Brain microvascular endothelial cell (primary cell): ENCODE results near the gene CPN1.
"Not testable (repeated sequence)": the region's sequence is repeated elsewhere in the genome, so short reads cannot be mapped to it uniquely, and the experiment has no call there.

Experiments used
- DNase-seq: peaks from one replicate; pipeline ENCODE4 v3.0.0-alpha.2; 2020
- H3K27ac ChIP-seq: fragments of 250-450 bp; sonication (Bioruptor Pico); 2 replicates; pipeline ENCODE4 v1.5.1; 2020; ENCODE audit warnings: mild to moderate bottlenecking, moderate library complexity
- H3K27me3 ChIP-seq: fragments of 250-450 bp; sonication (Bioruptor Pico); replicated peaks from 2 replicates; pipeline ENCODE4 v1.5.1; 2020; ENCODE audit warnings: mild to moderate bottlenecking
- H3K36me3 ChIP-seq: fragments of 250-450 bp; sonication (Bioruptor Pico); replicated peaks from 2 replicates; pipeline ENCODE4 v1.5.1; 2020; ENCODE audit warnings: mild to moderate bottlenecking
- H3K4me3 ChIP-seq: 2 replicates; pipeline ENCODE4 v1.5.1; 2011; ENCODE audit warnings: low read depth, mild to moderate bottlenecking, control low read depth, low read length, moderate library complexity
- in situ Hi-C: cut with HindIII; loops from 2 replicates; pipeline ENCODE4 v1.10.0; 2017; ENCODE audit warnings: low sequenced_read_pairs, low pct_ligation_motif_present
- TF ChIP-seq, protein P1 (sequence below): IDR thresholded peaks from 2 replicates; pipeline ENCODE4 v1.5.1; 2011; ENCODE audit warnings: low read depth, mild to moderate bottlenecking, moderate library complexity, low read length, control low read depth, inconsistent platforms; ENCODE audit errors: missing control alignments

CPN1 gene

DNA sequence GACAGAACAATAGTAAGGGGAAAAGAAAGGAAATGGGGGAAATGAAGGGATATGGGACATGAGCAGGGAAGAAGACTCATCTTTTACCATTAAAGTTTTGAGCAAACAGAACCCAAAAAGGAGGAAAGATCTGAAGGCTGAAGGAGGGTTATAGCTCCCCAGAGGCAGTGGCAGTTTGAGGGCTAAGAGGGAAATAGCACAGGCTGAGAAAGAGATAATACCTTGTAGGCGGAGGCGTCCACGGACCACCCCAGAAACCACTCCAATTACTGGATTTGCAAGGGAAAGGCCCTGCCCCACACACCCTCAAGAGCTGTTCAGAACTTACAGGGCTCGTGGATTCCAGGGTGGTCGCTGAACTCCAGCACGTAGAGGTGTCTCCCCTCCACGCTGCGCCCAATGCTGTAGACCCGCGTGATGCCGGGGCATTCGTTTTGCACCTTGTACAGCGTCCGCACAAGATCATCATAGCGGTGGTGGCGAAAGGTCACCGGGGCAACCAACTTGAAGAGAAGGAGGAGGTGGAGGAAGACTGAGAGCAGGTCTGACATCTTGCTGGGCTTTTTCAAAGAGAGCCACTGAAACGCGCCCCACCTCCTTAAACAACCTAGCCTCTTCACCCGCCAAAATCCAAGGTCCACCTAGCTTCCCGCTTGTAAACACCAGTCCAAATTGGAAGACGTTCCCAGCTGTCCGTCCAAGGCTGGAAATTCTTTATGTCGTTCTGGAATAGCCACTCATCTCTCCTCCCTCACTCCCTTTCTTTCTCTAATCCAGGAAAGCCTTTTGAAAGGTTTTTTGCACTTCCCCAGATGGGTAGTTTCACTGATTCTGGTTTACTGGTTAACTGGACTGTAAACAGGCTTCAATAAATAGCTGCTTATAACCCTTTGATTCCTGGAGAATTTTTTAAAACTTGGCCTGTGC lies at the start of gene CPN1:
Gene CPN1, minus strand, starts transcription at position 795 of the 927 bp plus-strand sequence. Its CDS starts 244 bp downstream, at position 551.
- Histone ChIP-seq H3K4me3 (no peak within 1 kb of the TSS), H3K36me3 (no peaks in the 10 kb centered on the region), H3K27ac (no peak within 1 kb of the TSS), H3K27me3 (no peaks in the 10 kb centered on the region)
- TF ChIP-seq, protein P1, sequence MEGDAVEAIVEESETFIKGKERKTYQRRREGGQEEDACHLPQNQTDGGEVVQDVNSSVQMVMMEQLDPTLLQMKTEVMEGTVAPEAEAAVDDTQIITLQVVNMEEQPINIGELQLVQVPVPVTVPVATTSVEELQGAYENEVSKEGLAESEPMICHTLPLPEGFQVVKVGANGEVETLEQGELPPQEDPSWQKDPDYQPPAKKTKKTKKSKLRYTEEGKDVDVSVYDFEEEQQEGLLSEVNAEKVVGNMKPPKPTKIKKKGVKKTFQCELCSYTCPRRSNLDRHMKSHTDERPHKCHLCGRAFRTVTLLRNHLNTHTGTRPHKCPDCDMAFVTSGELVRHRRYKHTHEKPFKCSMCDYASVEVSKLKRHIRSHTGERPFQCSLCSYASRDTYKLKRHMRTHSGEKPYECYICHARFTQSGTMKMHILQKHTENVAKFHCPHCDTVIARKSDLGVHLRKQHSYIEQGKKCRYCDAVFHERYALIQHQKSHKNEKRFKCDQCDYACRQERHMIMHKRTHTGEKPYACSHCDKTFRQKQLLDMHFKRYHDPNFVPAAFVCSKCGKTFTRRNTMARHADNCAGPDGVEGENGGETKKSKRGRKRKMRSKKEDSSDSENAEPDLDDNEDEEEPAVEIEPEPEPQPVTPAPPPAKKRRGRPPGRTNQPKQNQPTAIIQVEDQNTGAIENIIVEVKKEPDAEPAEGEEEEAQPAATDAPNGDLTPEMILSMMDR = no peak
- in situ Hi-C loops = no loop called here
- DNase-seq = no peak

- in situ Hi-C loops = no loop called here
- DNase-seq = no peak
- Histone ChIP-seq H3K4me3 (no peak overlapping the region), H3K27me3 (no peaks in the 10 kb centered on the region), H3K27ac (no peak overlapping the region), H3K36me3 (no peaks in the 10 kb centered on the region)
- TF ChIP-seq, protein P1 = no peak
Observed at GRCh38 chr10:100130831-100131230, 49.2 kb upstream of the CPN1 start.

DNA sequence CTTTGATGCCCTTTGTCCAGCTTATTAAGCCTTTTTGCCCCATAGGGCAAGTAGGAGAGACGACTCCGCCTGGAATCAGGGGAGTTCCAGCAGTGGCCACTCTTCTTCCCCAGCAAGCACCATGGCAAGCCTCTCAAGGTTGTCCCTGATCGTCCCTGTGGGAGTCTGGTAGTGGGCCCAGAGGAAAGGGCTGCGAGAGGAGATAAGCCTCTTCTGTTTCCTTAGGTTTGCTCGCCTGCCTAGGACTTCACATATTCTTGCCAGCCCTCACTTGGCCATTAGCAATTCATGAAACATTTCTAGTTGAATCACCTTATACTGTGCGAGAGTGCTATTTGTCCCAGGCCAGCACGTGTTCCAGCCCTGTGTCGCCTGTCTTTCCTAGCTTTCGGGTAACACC lies 47.8 kb upstream of the CPN1 start:
- Histone ChIP-seq H3K27me3 (no peaks in the 10 kb centered on the region), H3K36me3 (no peaks in the 10 kb centered on the region), H3K27ac (no peak overlapping the region), H3K4me3 (no peak overlapping the region)
- TF ChIP-seq, protein P1 = no peak
- DNase-seq = no peak
- in situ Hi-C loops = no loop called here

- no peaks in the 10 kb centered on the region for H3K27me3 ChIP-seq
- no peaks in the 10 kb centered on the region for H3K36me3 ChIP-seq
- H3K27ac ChIP-seq = no peak overlapping the region
- DNase-seq = no peak
- in situ Hi-C loops = no loop called here
- TF ChIP-seq, protein P1 = no peak
- H3K4me3 ChIP-seq = no peak overlapping the region
Observed at GRCh38 chr10:100128951-100129350, 47.3 kb upstream of the CPN1 start.

DNA sequence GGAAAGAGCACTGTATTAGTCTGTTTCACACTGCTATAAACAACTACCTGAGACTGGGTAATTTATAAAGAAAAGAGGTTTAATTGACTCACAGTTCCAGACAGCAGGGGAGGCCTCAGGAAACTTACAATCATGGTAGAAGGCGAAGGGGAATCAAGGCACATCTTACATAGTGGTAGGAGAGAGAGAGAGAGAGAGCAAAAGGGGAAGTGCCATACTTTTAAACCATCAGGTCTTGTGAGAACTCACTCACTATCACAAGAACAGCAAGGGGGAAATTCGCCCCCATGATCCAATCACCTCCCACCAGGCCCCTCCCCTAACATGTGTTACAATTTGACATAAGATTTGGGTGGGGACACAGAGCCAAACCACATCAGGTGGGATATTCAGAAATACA lies 43.7 kb upstream of the CPN1 start:
- H3K36me3 ChIP-seq, H3K27me3 ChIP-seq, DNase-seq, H3K4me3 ChIP-seq, in situ Hi-C loops, H3K27ac ChIP-seq: not testable (repeated sequence)

- Histone ChIP-seq H3K36me3 (no peaks in the 10 kb centered on the region), H3K4me3 (no peak overlapping the region), H3K27ac (no peak overlapping the region), H3K27me3 (no peaks in the 10 kb centered on the region)
- in situ Hi-C loops = no loop called here
- no peak for DNase-seq
- TF ChIP-seq, protein P1 = no peak
Observed at GRCh38 chr10:100124097-100124496, 42.4 kb upstream of the CPN1 start.
